Amniotic stem cell (primary cell): ENCODE results near the gene SORCS2.

Experiments
- DNase-seq: peaks from one replicate; lab custom pipeline; 2025; lab: John Stamatoyannopoulos, UW

Gene SORCS2

DNA sequence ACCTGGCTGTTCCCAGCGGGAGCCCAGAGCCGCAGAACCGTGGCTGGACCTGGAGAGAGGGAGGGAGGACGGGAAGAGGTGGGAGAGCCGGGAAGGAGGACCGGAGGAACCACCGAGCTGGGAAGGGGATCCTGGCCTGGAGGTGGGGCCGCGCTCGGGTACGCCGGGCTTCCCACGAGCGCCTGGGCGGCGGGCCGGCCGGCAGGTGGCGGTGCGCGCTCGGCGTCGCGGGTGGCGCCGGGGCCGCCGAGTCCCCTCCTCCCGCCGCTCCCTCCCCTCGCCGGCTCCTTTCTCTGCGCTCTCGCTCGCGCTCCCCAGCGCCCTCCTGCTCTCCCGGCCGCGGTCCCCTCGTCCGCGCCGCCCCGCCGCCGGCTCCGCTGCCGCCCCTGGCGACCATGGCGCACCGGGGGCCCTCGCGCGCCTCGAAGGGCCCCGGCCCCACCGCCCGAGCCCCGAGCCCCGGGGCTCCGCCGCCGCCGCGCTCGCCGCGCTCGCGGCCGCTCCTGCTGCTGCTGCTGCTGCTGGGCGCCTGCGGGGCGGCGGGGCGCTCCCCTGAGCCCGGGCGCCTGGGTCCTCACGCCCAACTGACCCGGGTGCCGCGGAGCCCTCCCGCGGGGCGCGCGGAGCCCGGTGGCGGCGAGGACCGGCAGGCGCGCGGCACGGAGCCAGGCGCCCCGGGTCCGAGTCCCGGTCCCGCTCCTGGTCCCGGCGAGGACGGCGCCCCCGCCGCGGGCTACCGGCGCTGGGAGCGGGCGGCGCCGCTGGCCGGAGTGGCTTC lies at the start of gene SORCS2:
TSS of gene SORCS2 (plus strand) at position 287 of the 778 bp plus-strand sequence.
- peak; percentile 29 for DNase-seq

DNA sequence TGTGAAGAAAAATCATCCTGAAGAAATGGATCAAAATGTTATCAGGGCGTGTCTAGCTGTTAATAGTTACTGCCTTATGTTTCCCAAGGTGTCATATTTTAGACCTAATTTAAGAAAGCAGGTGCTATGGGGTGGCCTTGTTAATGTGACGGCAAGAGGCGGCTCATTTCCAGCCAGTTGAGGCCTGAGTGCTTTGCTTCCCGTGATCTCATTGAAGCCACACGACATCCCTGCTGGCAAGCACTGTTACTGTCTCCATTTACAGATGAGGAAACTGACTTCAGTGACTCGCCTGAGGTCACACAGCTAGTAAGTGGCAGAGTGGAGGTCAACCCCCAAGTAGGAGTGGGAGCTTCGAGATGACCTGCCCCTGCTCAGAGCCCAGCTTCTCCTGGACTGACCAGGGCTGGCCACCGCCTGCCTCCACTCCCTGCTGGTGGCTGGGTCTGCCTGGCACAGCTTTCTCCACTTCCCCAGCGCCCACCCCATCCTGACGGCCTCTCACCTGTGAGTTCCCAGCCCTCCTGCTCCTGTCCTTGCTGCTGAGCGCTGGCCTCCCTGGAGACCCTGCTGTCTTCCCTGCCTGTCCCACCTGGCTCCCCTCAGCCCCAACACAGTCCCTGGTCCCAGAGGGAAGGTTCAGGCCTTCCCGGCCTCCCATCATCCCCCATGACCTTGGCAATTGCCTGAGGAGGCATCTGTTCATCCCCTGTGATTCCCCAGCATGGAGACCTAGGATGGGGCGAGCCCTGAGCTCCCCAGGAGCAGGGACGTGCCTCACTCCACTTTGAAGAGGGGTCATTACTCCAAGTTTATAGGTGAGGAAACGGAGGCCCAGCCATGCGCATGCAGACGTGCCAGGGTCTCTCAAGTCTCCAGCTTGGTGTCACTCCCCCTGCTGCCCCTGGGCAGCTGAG lies 47.7 kb upstream of the SORCS2 start:
- no peak for DNase-seq

DNA sequence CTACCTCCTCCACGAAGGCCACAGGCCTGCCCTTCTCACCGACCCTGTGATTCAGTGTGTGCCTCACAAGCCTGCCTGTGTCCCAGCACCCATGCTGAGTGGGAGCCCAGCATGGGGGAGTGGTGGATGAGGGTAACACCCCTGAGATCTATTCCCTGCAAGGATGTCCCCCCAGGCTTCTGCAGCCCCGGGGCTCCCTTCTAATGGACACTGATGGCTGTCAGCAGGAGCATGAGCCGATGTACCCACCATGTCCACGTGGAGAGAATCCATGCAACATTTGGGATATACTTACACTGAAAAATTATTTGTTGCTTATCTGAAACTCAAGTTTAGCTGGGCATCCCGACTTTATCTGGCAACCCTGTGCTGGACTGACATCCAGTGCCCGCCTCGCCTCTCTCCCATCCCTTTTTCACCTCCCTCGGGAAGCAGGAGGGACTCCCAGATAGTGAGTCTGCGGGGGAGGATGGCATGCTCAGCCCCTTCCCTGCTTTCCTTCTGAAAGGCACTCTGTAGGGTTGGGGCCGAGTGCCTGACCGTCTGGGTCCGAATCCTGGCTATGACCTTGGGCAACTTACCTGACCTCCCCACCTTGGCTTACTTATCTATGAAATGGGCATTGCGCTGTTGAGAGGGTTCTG lies 46.9 kb upstream of the SORCS2 start:
- no peak for DNase-seq

DNA sequence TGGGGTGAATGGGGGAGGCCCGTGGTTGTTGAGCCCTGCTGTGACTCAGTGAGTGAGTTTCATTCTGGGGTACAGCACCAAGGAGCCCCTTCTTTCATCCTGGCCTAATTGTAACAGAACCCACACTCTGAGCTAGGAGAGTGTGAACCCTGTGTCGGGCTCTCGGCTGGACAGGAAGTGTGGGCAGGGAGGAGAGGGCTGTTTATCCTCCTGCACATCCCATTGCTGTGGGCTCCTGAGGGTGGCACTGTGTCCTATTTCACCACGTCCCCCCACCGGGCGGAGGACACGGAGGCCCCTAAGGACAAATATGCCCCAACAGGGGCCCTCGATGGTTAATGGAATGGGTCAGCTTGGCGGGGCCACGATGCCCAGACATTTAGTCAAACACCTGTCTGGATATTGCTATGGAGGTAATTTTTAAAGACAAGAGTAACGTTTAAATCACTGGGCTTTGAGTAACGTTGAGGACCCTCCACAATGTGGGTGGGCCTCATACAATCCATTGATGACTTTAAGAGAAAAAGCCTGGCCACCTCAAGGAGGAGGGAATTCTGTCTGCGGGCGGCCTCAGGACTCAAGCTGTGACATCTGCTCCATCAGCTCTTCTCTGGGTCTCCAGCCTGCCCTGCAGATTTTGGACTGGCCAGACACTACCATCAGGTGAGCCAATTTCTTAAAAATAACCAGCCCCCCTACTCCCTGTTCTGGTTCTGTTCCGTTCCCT lies 46.1 kb upstream of the SORCS2 start:
- no peak for DNase-seq

DNA sequence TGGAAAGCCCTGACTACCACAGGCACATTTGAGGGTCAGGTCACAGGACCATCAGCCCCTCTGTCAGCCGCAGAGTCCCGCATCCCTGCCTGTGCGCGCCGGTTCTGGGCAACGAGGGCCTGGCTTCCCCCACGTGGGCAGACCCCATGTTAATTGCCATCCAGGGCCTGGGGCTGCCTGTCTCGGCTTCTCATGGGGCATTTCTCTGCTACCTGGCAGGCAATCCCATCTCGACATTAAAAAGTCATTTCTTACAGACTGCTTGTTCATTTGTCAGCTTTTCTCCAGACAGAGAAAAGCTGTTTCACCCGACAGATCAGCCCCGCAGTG lies 45.6 kb upstream of the SORCS2 start:
- no peak for DNase-seq

DNA sequence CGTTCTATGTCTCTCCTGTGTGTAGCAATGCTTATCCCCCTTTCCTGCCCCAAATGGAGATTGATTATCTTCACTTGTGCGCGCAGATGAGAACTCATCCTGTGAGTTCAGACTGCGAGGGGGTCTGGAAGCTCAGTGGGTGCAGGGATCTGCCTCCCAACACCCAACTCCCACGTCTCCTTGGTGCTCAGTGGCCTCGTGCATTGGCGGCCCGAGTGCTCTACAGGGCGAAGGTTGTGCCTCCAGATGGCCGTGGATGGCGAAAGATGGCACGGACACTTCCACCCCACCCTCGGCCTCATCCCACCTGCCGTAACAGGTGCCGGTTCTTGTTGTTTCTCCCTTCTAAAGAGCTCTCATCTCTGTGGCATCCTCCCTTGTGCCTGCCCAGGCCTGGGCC lies 45.1 kb upstream of the SORCS2 start:
- no peak for DNase-seq

DNA sequence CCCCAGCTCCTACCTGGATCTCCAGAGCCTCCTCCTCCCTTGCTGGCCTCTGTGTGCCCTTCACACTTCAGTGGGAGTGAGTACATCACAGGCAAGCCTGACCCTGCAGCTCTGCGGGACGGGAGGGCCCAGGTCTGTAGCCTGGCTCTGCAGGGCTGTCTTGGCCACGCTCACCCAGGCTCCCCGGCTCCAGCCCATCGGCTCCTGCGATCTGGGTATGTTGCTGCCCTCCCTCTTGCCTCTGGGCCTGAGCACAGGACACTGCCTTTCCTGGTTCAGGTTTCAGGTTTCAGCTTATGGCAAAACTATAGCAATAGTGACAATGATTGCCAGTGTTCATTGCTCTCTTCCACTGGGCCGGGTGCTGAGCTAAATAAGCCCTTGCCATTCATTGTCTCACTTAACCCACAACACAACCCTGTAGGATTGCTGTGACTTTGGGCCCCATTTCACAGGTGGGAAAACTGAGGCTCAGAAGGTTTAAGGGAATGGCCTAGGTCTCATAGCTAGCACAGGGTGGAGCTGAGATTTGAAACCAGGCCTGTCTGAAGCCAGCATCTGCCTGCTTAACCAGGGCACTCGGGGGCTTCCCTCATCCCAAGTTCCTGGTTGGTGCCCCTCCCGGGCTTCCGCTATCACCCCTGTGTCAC lies 44.6 kb upstream of the SORCS2 start:
- no peak for DNase-seq

DNA sequence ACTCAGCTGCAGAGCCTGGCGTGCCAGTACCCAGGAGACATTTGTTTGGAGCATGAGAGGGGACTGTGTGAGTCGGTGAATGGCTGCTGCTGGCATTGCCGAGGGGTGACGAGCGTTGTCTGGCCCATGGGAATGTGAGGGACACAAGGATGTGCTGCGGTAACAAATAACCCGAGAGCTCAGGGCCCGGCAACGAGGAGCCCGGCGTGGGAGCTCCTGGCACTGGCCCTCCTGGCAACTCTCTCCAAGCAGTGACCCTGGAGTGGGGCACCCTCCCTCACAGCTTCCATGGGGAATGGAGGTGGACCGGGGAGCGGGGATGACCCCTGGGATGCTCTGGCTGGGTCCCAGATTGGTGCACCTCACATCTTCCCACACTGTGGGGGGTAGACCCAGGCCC lies 44.0 kb upstream of the SORCS2 start:
- DNase-seq, result no peak

DNA sequence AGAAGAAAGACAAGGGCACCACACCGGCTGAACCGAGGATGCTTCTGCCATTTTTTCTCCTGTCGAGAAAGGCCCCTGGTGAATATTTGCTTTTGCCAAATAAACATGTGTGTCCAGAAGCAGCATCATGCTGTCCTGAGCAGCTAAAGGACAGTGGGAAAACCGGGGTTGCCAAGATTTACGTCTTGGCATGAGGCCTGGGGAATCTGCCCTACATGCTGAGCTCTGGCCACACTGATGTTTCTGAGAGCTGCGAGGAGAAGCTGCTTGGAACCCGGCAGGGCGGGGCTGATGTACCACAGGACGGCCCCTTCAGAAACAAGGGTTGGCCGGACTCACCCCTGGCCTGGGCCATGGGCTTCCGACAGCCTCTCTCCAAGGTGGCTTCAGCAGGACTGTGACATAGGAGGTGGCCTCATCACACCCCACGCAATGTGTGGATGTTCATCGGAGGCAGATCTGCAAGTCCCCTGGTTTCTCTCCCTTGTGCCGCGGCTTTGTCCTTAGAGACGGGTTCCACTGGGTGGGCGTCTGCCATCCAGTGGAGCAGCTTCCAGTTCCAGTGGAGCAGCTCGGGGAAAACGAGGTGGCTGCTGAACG lies 42.2 kb upstream of the SORCS2 start:
- DNase-seq, result no peak

DNA sequence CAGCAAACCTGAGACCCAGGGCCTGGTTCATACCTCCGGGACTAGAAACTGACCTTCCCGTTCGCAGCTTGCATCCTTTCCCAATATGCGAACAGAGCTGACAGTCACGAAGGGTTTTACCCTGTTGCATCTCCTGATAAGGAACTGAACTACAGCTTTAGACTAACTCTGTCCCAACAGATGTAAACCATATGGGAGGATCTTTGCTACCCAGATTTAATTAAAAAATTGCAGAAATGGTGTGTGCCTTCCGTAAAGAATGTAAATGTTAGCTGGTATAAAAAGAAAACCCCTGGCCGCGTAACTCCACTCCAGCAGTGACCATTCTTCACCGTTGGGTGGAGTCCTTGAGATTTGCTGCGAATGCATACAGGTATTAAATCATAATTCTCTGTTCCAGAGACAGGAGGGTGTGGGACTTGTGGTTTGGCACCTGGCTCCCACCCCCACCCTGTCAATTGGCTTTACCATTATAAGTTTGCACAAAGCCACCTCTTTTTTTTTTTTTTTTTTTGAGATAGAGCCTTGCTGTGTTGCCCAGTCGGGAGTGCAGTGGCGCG lies 40.6 kb upstream of the SORCS2 start:
- DNase-seq, result no peak

DNA sequence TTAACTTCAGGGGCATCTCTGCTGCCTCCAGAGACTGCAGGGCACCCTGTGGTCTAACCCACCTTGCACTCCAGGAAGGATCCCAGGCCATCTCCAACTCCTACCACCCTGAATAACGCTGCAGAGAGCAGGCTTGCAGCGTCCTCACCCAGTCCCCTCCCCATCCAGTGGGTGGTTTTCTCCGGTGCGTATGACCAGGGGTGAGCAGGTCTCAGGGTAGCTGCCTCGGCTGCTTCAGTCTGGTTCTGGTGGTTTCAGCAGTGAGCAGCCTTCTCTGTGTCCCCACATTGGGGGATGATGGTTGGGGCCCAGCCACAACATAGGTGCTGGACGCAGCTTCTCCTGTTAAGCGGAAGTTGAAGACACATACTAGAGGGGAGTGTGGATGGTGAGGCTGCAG lies 38.6 kb upstream of the SORCS2 start:
- DNase-seq, result no peak

DNA sequence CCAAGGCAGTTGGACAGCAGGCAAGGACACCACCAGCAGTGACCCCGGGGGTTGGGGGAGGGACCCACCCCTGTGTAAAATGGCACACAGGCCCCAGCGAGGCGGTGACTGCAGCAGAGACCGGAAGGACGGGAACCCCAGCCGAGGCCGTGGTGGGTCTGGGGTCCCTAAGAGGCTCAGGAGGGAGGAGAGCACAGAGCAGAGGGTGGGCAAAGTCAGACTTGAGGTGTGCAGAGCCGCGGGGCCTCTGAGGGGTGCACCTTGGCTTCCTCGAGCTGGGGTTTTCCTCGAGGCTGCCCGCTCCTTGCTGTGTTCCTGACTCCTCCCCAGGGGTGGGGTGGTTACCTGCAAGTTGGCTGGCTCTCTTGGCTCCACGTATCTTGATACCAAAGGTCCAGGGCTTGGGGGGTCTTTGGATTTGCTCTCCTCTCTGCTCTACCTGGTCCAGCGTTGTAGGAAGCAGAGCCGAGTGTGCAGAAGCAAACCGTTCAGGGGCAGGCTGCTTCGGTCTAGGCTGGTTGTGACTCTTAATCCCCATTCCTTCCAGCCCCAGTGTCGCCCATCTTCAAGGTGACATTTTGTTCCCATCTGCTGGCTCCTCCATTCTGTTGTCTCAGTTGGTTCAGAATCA lies 37.9 kb upstream of the SORCS2 start:
- DNase-seq, result no peak

DNA sequence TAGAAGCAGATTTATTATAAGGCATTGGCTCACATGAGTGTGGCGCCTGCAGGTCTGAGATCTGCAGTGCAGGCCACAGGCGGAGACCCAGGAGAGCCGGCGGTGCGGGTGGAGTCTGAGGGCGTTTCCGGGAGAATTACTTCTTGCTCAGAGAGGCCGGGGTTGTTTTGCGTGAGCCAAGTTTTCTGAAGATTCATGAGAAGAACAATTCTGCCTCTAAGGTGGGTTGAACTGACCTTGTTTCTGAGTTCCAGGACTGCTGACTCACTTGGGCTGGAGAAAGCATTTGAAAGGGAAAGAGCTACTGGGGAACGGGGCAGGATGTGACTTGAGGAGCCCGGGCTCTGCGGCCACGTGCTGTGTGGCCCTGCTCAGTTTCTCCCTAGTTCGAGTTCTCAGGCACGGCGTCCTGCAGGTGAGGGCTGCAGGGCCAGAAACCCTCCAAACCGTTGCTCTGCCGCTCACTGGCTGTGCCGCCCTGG lies 36.7 kb upstream of the SORCS2 start:
- DNase-seq, result no peak

DNA sequence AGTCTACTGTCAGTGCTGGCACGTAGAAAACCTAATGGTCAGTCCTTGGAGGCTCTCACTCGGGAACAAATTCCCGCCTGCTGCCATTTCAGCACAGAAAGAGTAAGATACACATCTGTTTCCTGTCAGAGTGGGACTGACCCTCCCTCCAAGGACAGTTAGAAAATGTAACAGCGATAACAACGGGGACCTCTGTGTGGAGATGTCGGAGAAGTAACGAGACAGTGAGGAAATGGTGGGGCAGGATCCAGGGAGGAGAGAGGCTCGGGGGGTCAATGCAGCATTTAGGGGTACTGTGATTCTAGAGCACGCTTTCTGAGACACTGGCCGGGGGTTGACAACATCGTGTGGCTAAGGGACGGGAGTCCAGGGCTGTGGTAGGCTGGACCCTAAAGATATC lies 36.0 kb upstream of the SORCS2 start:
- no peak for DNase-seq

DNA sequence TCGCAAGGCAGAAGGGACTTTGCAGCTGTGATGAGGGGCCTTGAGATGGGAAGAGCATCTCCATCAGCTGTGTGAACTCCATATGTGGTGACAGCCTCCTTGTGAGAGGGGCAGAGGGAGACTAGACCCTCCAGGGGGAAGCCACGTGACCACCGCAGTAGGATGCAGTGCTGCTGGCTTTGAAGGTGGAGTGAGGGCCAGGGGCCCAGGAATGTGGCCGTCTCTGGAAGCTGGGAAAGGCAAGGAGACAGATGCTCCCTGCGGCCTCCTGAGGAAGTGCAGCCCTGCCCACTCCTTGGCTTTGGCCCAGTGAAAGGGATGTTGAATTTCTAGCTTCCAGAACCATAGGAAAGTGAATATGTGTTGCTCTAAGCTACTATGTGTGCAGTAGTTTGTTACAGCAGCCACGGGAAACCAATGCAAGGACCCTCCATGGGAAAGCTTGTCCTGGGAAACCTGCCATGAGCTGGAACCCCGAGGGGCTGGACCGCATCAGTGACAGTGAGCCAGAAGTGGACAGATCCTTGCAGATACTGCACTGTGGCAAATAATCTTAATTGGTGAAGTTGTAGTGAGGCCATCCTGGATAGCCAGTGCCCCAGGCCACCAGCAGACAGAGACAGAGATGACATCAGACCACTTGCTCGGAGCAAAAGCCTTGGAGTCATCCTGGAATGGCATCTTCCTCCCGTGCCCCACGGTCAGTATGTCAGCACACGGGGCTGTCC lies 35.4 kb upstream of the SORCS2 start:
- no peak for DNase-seq

DNA sequence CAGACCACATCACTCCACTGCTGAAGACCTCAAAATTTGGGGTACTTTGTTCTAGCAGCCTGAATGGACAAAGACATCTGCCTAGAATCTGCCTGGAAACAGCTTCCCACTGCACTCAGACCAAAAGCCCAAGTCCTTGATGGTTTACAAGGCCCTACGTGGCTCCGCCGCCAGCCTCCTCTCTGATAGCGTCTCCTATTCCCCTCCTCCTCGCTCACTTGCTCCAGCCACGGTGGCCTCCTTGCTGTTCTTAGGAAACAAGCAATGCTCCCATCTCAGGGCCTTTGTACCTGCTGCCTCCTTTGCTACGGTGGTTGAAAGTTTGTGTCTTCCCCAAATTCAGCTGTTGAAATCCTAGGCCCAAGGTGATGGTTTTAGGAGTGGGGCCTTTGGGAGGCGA lies 34.7 kb upstream of the SORCS2 start:
- DNase-seq, result no peak

DNA sequence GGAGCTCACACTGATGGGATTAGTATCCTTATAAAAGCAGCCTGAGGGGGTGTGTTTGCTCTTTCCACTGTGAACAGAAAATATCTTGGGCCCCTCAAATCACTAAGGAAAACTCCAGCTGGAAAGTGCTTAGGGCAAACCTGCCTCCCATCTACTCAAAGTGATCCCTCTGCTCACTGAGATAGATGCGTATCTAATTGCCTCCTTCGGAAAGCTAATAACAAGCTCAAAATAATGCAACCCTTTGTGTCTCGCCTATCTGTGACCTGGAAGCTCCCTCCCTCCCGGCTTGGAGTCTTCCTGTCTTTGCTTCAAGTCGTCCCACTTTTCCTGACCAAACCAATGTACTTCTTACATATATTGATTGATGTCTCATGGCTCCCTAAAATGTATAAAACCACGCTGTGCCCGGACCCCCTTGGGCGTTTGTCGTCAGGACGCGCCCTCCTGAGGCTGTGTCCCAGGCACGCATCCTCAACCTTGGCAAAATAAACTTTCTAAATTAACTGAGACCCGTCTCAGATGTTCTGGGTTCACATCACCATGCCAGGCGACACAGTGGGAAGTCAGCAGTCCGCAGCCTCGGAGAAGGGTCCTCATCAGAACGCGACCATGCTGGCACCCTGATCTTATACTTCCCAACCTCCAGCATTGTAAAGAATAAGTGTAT lies 34.1 kb upstream of the SORCS2 start:
- DNase-seq, result no peak

DNA sequence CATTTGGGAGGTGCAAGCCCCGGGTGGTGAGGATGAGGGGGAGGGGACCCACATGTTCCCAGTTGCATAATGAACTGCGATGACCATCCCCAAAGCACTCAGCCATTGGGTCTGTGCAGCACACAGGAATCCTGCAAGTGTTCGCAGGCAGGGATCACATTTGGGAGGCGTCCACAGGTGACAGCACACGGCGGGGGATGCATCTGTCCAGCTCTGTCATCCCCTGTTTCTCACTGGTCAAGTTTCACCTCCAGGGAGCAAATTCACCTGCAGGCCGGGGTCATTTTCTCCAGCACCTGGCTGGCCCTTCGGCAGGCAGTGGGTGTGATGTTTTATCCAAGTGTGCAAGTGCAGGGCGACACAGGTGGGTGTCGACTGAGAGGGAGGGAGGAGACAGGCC lies 33.3 kb upstream of the SORCS2 start:
- no peak for DNase-seq

DNA sequence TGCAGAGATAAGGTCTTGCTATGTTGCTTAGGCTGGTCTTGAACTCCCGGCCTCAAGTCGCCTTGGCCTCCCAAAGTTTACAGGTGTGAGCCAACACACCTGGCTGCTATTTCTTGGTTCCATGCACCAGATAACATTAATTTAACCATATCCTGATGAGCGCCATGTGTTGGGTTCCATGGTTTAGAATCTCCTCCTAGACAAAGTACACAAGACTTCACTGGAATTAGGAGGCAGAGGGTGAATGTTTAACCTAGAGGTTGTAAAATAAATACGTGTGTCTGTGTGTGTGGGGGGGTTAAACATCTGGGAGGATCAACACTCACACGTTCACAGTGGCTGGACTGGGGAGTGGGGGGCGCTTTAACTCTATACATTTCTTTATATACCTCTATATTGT lies 32.4 kb upstream of the SORCS2 start:
- DNase-seq, result no peak
